ENCODE results near the gene ZNF467.

- no peak for TF ChIP-seq POLR2A (IDR thresholded peaks at IDR 0.05)
- no peak for TF ChIP-seq CTCF (IDR thresholded peaks at IDR 0.05)
- no peak for TF ChIP-seq POLR2AphosphoS5 (IDR thresholded peaks at IDR 0.05)
These were observed 38.2 kb downstream of the ZNF467 start for GRCh38 chr7:149735181-149735602.
